GM08714 (cell line): ENCODE results near the gene CTNND2.
"Not testable (repeated sequence)": the region's sequence is repeated elsewhere in the genome, so short reads cannot be mapped to it uniquely, and the experiment has no call there.

Experiments used
- H3K4me3 ChIP-seq: fragments of 200-500 bp; sonication (Bioruptor generic); 2 replicates; pipeline ENCODE4 v1.5.1; 2014; ENCODE audit warnings: mild to moderate bottlenecking, low read length, inconsistent platforms
- ZNF274 ChIP-seq: IDR thresholded peaks from 2 replicates; pipeline ENCODE4 v1.6.1; 2012; ENCODE audit warnings: mild to moderate bottlenecking, low read depth, low read length

Gene CTNND2

GRCh38 chr5:11894992-11895391 lies 9.3 kb downstream of the CTNND2 start:
- TF ChIP-seq ZNF274, result no peak
- H3K4me3 ChIP-seq, result no peak overlapping the region

GRCh38 chr5:11892832-11893231 lies 11.4 kb downstream of the CTNND2 start:
- H3K4me3 ChIP-seq, result no peak overlapping the region
- no peak for TF ChIP-seq ZNF274

GRCh38 chr5:11890777-11891176 lies 13.5 kb downstream of the CTNND2 start:
- no peak overlapping the region for H3K4me3 ChIP-seq
- TF ChIP-seq ZNF274, result no peak

- TF ChIP-seq ZNF274, result no peak
- H3K4me3 ChIP-seq, result no peak overlapping the region
Measured at GRCh38 chr5:11888221-11888620, 16.0 kb downstream of the CTNND2 start.

GRCh38 chr5:11878814-11879213 lies 25.4 kb downstream of the CTNND2 start:
- no peak for TF ChIP-seq ZNF274
- H3K4me3 ChIP-seq, result no peak overlapping the region

GRCh38 chr5:11873587-11873986 lies 30.7 kb downstream of the CTNND2 start:
- TF ChIP-seq ZNF274, result no peak
- no peak overlapping the region for H3K4me3 ChIP-seq

- TF ChIP-seq ZNF274, result no peak
- H3K4me3 ChIP-seq, result no peak overlapping the region
Measured at GRCh38 chr5:11869203-11869602, 35.0 kb downstream of the CTNND2 start.

GRCh38 chr5:11863911-11864310 lies 40.3 kb downstream of the CTNND2 start:
- H3K4me3 ChIP-seq, result no peak overlapping the region
- no peak for TF ChIP-seq ZNF274

- H3K4me3 ChIP-seq, result no peak overlapping the region
- TF ChIP-seq ZNF274, result no peak
Measured at GRCh38 chr5:11857391-11857790, 46.9 kb downstream of the CTNND2 start.

- TF ChIP-seq ZNF274, result no peak
Measured at GRCh38 chr5:11854936-11855335, 49.3 kb downstream of the CTNND2 start.

GRCh38 chr5:11853796-11854195 lies 50.5 kb downstream of the CTNND2 start:
- no peak for TF ChIP-seq ZNF274
- H3K4me3 ChIP-seq, result no peak overlapping the region

More at GRCh38 chr5:11854936-11855335, 49.3 kb downstream of the CTNND2 start:
- no peak overlapping the region for H3K4me3 ChIP-seq

GRCh38 chr5:11853140-11853539 lies 51.1 kb downstream of the CTNND2 start:
- no peak for TF ChIP-seq ZNF274
- no peak overlapping the region for H3K4me3 ChIP-seq

GRCh38 chr5:11852717-11853087 lies 51.5 kb downstream of the CTNND2 start:
- no peak overlapping the region for H3K4me3 ChIP-seq
- no peak for TF ChIP-seq ZNF274

- TF ChIP-seq ZNF274, result no peak
- H3K4me3 ChIP-seq, result no peak overlapping the region
Measured at GRCh38 chr5:11851965-11852716, 52.1 kb downstream of the CTNND2 start.

GRCh38 chr5:11851416-11851815 lies 52.8 kb downstream of the CTNND2 start:
- H3K4me3 ChIP-seq, result no peak overlapping the region
- no peak for TF ChIP-seq ZNF274

GRCh38 chr5:11828566-11828965 lies 75.7 kb downstream of the CTNND2 start:
- H3K4me3 ChIP-seq, result not testable (repeated sequence)
